Neutrophil (primary cell): ENCODE results near the gene SRPK3.
"Not testable (repeated sequence)": the region's sequence is repeated elsewhere in the genome, so short reads cannot be mapped to it uniquely, and the experiment has no call there.

Experiments used
- H3K27ac ChIP-seq: fragments of 200-600 bp; sonication (generic); 2 replicates; pipeline ENCODE4 v1.5.1; 2016; ENCODE audit warnings: mild to moderate bottlenecking, moderate library complexity
- H3K27me3 ChIP-seq: fragments of 200-600 bp; sonication (generic); 2 replicates; pipeline ENCODE4 v1.6.0; 2016; ENCODE audit warnings: mild to moderate bottlenecking
- H3K36me3 ChIP-seq: fragments of 200-600 bp; sonication (generic); 2 replicates; pipeline ENCODE4 v1.5.1; 2017
- H3K4me1 ChIP-seq, 2 experiments: fragments of 200-600 bp in 1 of 2; sonication (generic) in 1 of 2; 1 replicate in 1 of 2; 2 replicates in 1 of 2; pipeline versions ENCODE4 v1.5.1 to v1.6.1; 2013 to 2016; ENCODE audit warnings: low read depth in 1 of 2, low read length in 1 of 2, mild to moderate bottlenecking in 1 of 2, moderate library complexity in 1 of 2; ENCODE audit not compliant: control insufficient read depth in 1 of 2, insufficient read depth in 1 of 2
- H3K4me3 ChIP-seq, 2 experiments: fragments of 200-600 bp in 1 of 2; sonication (generic) in 1 of 2; 1 replicate in 1 of 2; 2 replicates in 1 of 2; pipeline ENCODE4 v1.5.1; 2013 to 2016; ENCODE audit warnings: low read depth in 1 of 2, low read length in 1 of 2, mild to moderate bottlenecking in 1 of 2, moderate library complexity in 1 of 2
- H3K9me3 ChIP-seq: fragments of 200-600 bp; sonication (generic); 2 replicates; pipeline ENCODE4 v1.5.1; 2016
- CTCF ChIP-seq: fragments of 200-600 bp; sonication (generic); IDR thresholded peaks from 2 replicates; pipeline ENCODE4 v1.5.1; 2016; ENCODE audit warnings: antibody characterized with exemption

The SRPK3 gene

DNA sequence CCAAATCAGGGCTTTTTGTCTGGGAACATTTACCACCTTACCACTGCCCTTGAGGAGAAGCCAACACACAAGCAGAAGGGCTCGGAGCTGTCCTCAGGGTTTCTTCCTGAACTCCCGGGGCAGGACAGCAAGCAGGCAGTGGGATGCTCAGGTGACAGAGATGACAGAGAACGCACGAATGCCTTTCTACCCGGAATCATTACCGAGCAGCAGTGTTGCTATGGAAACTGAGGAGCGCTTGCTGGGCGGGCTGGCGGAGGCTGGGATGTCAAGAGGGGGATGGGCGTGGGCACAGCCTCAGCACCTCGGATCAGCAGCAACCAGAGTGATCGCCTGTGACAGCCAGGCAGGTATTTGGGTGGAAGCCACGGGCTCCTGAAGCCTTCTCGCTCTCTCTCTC, 31.4 kb downstream of the SRPK3 start:
- no peaks in the 10 kb centered on the region for H3K36me3 ChIP-seq

DNA sequence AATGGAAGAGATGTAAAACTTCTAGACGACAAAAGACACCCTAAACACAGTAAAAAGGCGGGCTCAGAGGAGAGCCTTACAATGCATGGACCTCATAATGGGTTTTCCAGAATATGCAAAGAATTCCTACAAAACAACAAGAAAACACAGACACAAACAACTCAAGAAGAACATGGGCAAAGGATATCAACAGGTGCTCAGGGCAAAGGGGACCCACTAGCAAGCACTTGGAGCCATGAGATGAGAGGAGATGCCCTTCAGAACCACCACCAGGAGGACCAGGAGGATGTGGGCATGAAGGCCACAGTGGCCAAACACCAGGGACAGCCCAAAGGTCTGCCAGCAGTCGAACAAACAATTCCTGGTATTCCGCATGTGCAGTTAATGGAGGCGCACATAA, 32.3 kb downstream of the SRPK3 start:
- Histone ChIP-seq H3K36me3 (no peaks in the 10 kb centered on the region), H3K27ac (no peak overlapping the region), H3K4me1 (no peaks in the 10 kb centered on the region), H3K27me3 (peaks cover 49% of the 10 kb centered on the region), H3K4me3 (no peak overlapping the region), H3K9me3 (no peaks in the 10 kb centered on the region)
- TF ChIP-seq CTCF = no peak

More for the DNA sequence above, 31.4 kb downstream of the SRPK3 start:
- no peaks in the 10 kb centered on the region for H3K9me3 ChIP-seq
- H3K4me3 ChIP-seq = no peak overlapping the region
- TF ChIP-seq CTCF = no peak
- no peaks in the 10 kb centered on the region for H3K4me1 ChIP-seq
- H3K27me3 ChIP-seq = peaks cover 40% of the 10 kb centered on the region
- no peak overlapping the region for H3K27ac ChIP-seq

GRCh38 chrX:153814591-153815315, 33.9 kb downstream of the SRPK3 start:
- Histone ChIP-seq H3K36me3 (no peaks in the 10 kb centered on the region), H3K27me3 (peaks cover 65% of the 10 kb centered on the region), H3K4me3 (no peak overlapping the region), H3K4me1 (no peaks in the 10 kb centered on the region), H3K27ac (no peak overlapping the region), H3K9me3 (no peaks in the 10 kb centered on the region)
- TF ChIP-seq CTCF = no peak

DNA sequence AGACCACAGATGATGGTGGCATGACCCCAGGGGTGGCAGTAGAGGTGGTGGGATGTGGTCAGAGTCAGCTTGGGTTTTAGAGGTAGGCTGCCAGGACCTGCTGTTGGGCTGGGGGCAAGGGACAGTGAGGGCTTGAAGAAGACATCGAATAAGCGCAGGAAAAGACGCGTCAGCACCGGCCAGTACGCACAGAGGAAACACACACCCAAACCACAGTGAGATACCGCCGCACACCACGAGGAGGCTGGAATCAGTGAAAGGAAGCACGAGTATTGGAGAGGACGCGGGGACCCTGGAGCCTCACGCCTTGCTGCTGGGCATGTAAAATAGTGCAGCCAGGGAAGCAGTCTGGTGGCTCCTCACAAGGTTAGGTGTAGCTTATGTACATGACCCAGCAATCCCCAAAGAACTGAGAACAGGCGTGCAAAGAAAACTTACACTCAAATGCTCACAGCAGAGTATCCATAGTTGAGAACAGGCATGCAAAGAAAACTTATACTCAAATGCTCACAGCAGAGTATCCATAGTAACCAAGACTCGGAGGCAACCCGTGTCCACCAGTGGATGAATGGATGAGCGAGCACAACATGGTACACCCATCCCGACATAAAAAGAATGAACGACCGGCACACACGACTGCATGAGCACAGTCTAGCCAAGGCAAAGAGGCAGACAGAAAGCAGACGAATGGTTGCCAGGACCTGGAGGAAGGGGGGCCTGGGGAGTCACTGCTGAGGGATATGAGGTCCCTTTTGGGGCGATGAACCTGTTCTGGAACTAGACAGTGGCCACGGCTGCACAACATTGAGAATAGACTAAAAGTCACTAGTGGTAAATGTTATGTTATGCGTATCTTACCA, 36.2 kb downstream of the SRPK3 start:
- H3K27ac ChIP-seq = no peak overlapping the region
- no peak for TF ChIP-seq CTCF

DNA sequence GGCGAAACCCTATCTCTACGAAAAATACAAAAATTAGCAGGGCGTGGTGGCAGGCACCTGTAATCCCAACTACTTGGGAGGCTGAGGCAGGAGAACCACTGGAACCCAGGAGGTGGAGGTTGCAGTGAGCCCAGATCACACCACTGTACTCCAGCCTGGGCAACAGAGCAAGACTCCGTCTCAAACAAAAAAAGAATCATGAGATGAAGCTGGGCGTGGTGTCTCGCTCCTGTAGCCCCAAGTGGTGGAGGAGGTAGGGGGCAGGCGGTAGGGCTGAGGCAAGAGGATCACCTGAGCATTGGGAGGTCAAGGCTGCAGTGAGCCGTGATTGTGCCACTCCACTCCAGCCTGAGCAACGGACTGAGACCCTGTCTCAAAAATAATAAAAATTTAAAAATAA, 37.2 kb downstream of the SRPK3 start:
- H3K27ac ChIP-seq, H3K4me1 ChIP-seq, H3K4me3 ChIP-seq, H3K9me3 ChIP-seq, H3K36me3 ChIP-seq: not testable (repeated sequence)
- peaks cover 80% of the 10 kb centered on the region for H3K27me3 ChIP-seq

More for the DNA sequence above, 36.2 kb downstream of the SRPK3 start:
- H3K27me3 ChIP-seq = peaks cover 80% of the 10 kb centered on the region
- no peaks in the 10 kb centered on the region for H3K9me3 ChIP-seq
- no peaks in the 10 kb centered on the region for H3K4me1 ChIP-seq
- H3K4me3 ChIP-seq = no peak overlapping the region
- no peaks in the 10 kb centered on the region for H3K36me3 ChIP-seq
